ENCODE results near the gene THY1. TPM values are rescaled to one million over a fixed set of nuclear protein-coding genes. Genes with fewer than 3 reads are reported as not detected.
"Not testable (repeated sequence)": the region's sequence is repeated elsewhere in the genome, so short reads cannot be mapped to it uniquely, and the experiment has no call there.

The THY1 gene
- total RNA-seq: 1.6 and 1.8 TPM in 2 replicates

- Mint-ChIP-seq H3K4me1 (peaks cover 11% of the 10 kb centered on the region), H3K27ac (no peak within 1 kb of the TSS), H3K27me3 (peaks cover 38% of the 10 kb centered on the region), H3K4me3 (peak within 1 kb of the TSS; percentile 64), H3K9me3 (no peaks in the 10 kb centered on the region), H3K36me3 (ENCODE audit: low read depth) (no peaks in the 10 kb centered on the region)
- intact Hi-C loops (cut with micrococcal nuclease): no loop called here
- DNase-seq: no peak
Measured at GRCh38 chr11:119422809-119423508, at the start of gene THY1. Gene THY1, minus strand, starts transcription at chr11:119423172. Its CDS starts 2,267 bp downstream, at chr11:119420905.

- no peaks in the 10 kb centered on the region for H3K4me1 Mint-ChIP-seq
- intact Hi-C loops (cut with micrococcal nuclease): no loop called here
- no peak overlapping the region for H3K27ac Mint-ChIP-seq
- no peak for DNase-seq
- no peaks in the 10 kb centered on the region for H3K9me3 Mint-ChIP-seq
- H3K4me3 Mint-ChIP-seq: no peak overlapping the region
- peaks cover 13% of the 10 kb centered on the region for H3K27me3 Mint-ChIP-seq
- H3K36me3 Mint-ChIP-seq (ENCODE audit: low read depth): no peaks in the 10 kb centered on the region
Measured at GRCh38 chr11:119472186-119472855, 49.3 kb upstream of the THY1 start.

GRCh38 chr11:119471329-119471728 is 48.4 kb upstream of the THY1 start:
- Mint-ChIP-seq H3K36me3 (ENCODE audit: low read depth) (no peaks in the 10 kb centered on the region), H3K27me3 (peaks cover 20% of the 10 kb centered on the region), H3K4me3 (no peak overlapping the region), H3K4me1 (no peaks in the 10 kb centered on the region), H3K9me3 (no peaks in the 10 kb centered on the region), H3K27ac (no peak overlapping the region)
- intact Hi-C loops (cut with micrococcal nuclease): no loop called here
- DNase-seq: no peak

- no peaks in the 10 kb centered on the region for H3K4me1 Mint-ChIP-seq
- no peaks in the 10 kb centered on the region for H3K36me3 Mint-ChIP-seq (ENCODE audit: low read depth)
- peaks cover 24% of the 10 kb centered on the region for H3K27me3 Mint-ChIP-seq
- H3K9me3 Mint-ChIP-seq: no peaks in the 10 kb centered on the region
- DNase-seq: no peak
- intact Hi-C loops (cut with micrococcal nuclease): no loop called here
- H3K4me3 Mint-ChIP-seq: no peak overlapping the region
- H3K27ac Mint-ChIP-seq: no peak overlapping the region
Measured at GRCh38 chr11:119470317-119471291, 47.6 kb upstream of the THY1 start.

- H3K9me3 Mint-ChIP-seq: no peaks in the 10 kb centered on the region
- no peak overlapping the region for H3K4me3 Mint-ChIP-seq
- DNase-seq: no peak
- peaks cover 35% of the 10 kb centered on the region for H3K27me3 Mint-ChIP-seq
- no peaks in the 10 kb centered on the region for H3K4me1 Mint-ChIP-seq
- intact Hi-C loops (cut with micrococcal nuclease): no loop called here
- no peaks in the 10 kb centered on the region for H3K36me3 Mint-ChIP-seq (ENCODE audit: low read depth)
- H3K27ac Mint-ChIP-seq: no peak overlapping the region
Measured at GRCh38 chr11:119469506-119469905, 46.5 kb upstream of the THY1 start.

GRCh38 chr11:119468511-119468910 is 45.5 kb upstream of the THY1 start:
- Mint-ChIP-seq H3K27ac (no peak overlapping the region), H3K4me1 (no peaks in the 10 kb centered on the region), H3K36me3 (ENCODE audit: low read depth) (no peaks in the 10 kb centered on the region), H3K9me3 (peaks cover 2% of the 10 kb centered on the region), H3K4me3 (no peak overlapping the region), H3K27me3 (peaks cover 45% of the 10 kb centered on the region)
- DNase-seq: no peak
- intact Hi-C loops (cut with micrococcal nuclease): no loop called here

- peaks cover 5% of the 10 kb centered on the region for H3K9me3 Mint-ChIP-seq
- intact Hi-C loops (cut with micrococcal nuclease): no loop called here
- no peaks in the 10 kb centered on the region for H3K4me1 Mint-ChIP-seq
- peaks cover 38% of the 10 kb centered on the region for H3K27me3 Mint-ChIP-seq
- DNase-seq: no peak
- H3K27ac Mint-ChIP-seq: no peak overlapping the region
- no peaks in the 10 kb centered on the region for H3K36me3 Mint-ChIP-seq (ENCODE audit: low read depth)
- no peak overlapping the region for H3K4me3 Mint-ChIP-seq
Measured at GRCh38 chr11:119461229-119461963, 38.4 kb upstream of the THY1 start.

- no peak overlapping the region for H3K4me3 Mint-ChIP-seq
- H3K36me3 Mint-ChIP-seq (ENCODE audit: low read depth): no peaks in the 10 kb centered on the region
- H3K27ac Mint-ChIP-seq: no peak overlapping the region
- no peak for DNase-seq
- intact Hi-C loops (cut with micrococcal nuclease): no loop called here
- H3K4me1 Mint-ChIP-seq: no peaks in the 10 kb centered on the region
- H3K9me3 Mint-ChIP-seq: peaks cover 5% of the 10 kb centered on the region
- peaks cover 34% of the 10 kb centered on the region for H3K27me3 Mint-ChIP-seq
Measured at GRCh38 chr11:119460582-119460981, 37.6 kb upstream of the THY1 start.

- Mint-ChIP-seq H3K36me3 (ENCODE audit: low read depth) (no peaks in the 10 kb centered on the region), H3K27me3 (peaks cover 30% of the 10 kb centered on the region), H3K4me1 (no peaks in the 10 kb centered on the region), H3K4me3 (no peak overlapping the region), H3K9me3 (peaks cover 5% of the 10 kb centered on the region), H3K27ac (no peak overlapping the region)
- no peak for DNase-seq
- intact Hi-C loops (cut with micrococcal nuclease): no loop called here
Measured at GRCh38 chr11:119460097-119460496, 37.1 kb upstream of the THY1 start.

GRCh38 chr11:119459293-119459976 is 36.5 kb upstream of the THY1 start:
- Mint-ChIP-seq H3K27ac (no peak overlapping the region), H3K4me1 (no peaks in the 10 kb centered on the region), H3K4me3 (no peak overlapping the region), H3K9me3 (peaks cover 5% of the 10 kb centered on the region), H3K36me3 (ENCODE audit: low read depth) (no peaks in the 10 kb centered on the region), H3K27me3 (peaks cover 24% of the 10 kb centered on the region)
- intact Hi-C loops (cut with micrococcal nuclease): no loop called here
- DNase-seq: no peak

- H3K9me3 Mint-ChIP-seq; H3K27ac Mint-ChIP-seq; H3K36me3 Mint-ChIP-seq (ENCODE audit: low read depth); intact Hi-C loops (cut with micrococcal nuclease); H3K4me3 Mint-ChIP-seq; H3K4me1 Mint-ChIP-seq; DNase-seq: not testable (repeated sequence)
- H3K27me3 Mint-ChIP-seq: peaks cover 16% of the 10 kb centered on the region
Measured at GRCh38 chr11:119455708-119456107, 32.7 kb upstream of the THY1 start.

- H3K4me1 Mint-ChIP-seq; H3K27ac Mint-ChIP-seq; DNase-seq; intact Hi-C loops (cut with micrococcal nuclease); H3K36me3 Mint-ChIP-seq (ENCODE audit: low read depth); H3K9me3 Mint-ChIP-seq; H3K4me3 Mint-ChIP-seq: not testable (repeated sequence)
- H3K27me3 Mint-ChIP-seq: peaks cover 19% of the 10 kb centered on the region
Measured at GRCh38 chr11:119455241-119455640, 32.3 kb upstream of the THY1 start.

GRCh38 chr11:119453881-119454280 is 30.9 kb upstream of the THY1 start:
- Mint-ChIP-seq H3K27me3 (peaks cover 22% of the 10 kb centered on the region), H3K4me3 (no peak overlapping the region), H3K36me3 (ENCODE audit: low read depth) (no peaks in the 10 kb centered on the region), H3K27ac (no peak overlapping the region), H3K4me1 (no peaks in the 10 kb centered on the region), H3K9me3 (no peaks in the 10 kb centered on the region)
- no peak for DNase-seq
- intact Hi-C loops (cut with micrococcal nuclease): no loop called here

Data from activated CD4-positive, alpha-beta T cell treated with anti-CD3 and anti-CD28 coated beads, Interleukin-2, amount 10 ng/mL, durations not matched to agents 24 days and 14 days (primary cell).